BE2C (cell line): ENCODE data around the gene FAT4.

Source experiments
- DNase-seq: peaks from one replicate; pipeline ENCODE4 v3.0.0-alpha.2; 2020
- H3K27me3 ChIP-seq: fragments of 250-450 bp; sonication (Bioruptor Pico); 2 replicates; pipeline ENCODE4 v1.5.1; 2020; ENCODE audit warnings: mild to moderate bottlenecking
- H3K36me3 ChIP-seq: fragments of 250-450 bp; sonication (Bioruptor Pico); 2 replicates; pipeline ENCODE4 v1.5.1; 2020; ENCODE audit warnings: mild to moderate bottlenecking
- H3K4me1 ChIP-seq: fragments of 250-450 bp; sonication (Bioruptor Pico); 2 replicates; pipeline ENCODE4 v1.5.1; 2020
- H3K4me3 ChIP-seq: 2 replicates; pipeline ENCODE4 v1.5.1; 2011; ENCODE audit warnings: low read depth, low read length
- H3K9me3 ChIP-seq: fragments of 250-450 bp; sonication (Bioruptor Pico); 2 replicates; pipeline ENCODE4 v1.5.1; 2020
- CTCF ChIP-seq: IDR thresholded peaks from 2 replicates; pipeline ENCODE4 v1.5.1; 2012; ENCODE audit warnings: mild to moderate bottlenecking, low read depth, low read length

Gene FAT4

GRCh38 chr4:125321709-125322365, 7.1 kb downstream of the FAT4 start:
- Histone ChIP-seq H3K9me3 (no peaks in the 10 kb centered on the region), H3K27me3 (no peaks in the 10 kb centered on the region), H3K4me3 (no peak overlapping the region), H3K36me3 (no peaks in the 10 kb centered on the region), H3K4me1 (peaks cover 7% of the 10 kb centered on the region; the same call in 1 of the 2 replicates)
- no peak for TF ChIP-seq CTCF
- no peak for DNase-seq

DNA sequence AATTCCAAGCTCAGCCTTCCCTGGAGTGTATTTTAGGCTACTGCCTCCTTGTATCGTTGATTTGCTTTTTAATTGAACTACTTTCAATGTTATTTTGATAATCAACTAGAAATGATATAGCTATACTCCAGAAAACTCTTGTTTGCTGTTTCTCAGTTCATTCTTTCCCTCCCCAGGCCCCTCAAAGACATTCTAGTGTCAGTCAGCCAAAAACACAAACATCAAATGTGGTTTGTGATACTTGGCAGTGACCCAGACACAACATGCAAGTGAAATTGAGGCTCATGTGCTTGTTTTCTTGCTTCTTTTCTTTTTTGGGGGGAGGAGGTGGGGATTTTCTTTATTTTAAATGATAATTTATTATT, 7.6 kb downstream of the FAT4 start:
- H3K36me3 ChIP-seq = no peaks in the 10 kb centered on the region
- DNase-seq = no peak
- no peak for TF ChIP-seq CTCF
- no peaks in the 10 kb centered on the region for H3K9me3 ChIP-seq
- H3K27me3 ChIP-seq = no peaks in the 10 kb centered on the region
- H3K4me1 ChIP-seq = peaks cover 7% of the 10 kb centered on the region; the same call in 1 of the 2 replicates
- no peak overlapping the region for H3K4me3 ChIP-seq

GRCh38 chr4:125323654-125324053, 8.9 kb downstream of the FAT4 start:
- DNase-seq = no peak

GRCh38 chr4:125325733-125326132, 11.0 kb downstream of the FAT4 start:
- H3K36me3 ChIP-seq = no peaks in the 10 kb centered on the region
- H3K9me3 ChIP-seq = no peaks in the 10 kb centered on the region
- no peak overlapping the region for H3K4me3 ChIP-seq

More at GRCh38 chr4:125323654-125324053, 8.9 kb downstream of the FAT4 start:
- Histone ChIP-seq H3K36me3 (no peaks in the 10 kb centered on the region), H3K9me3 (no peaks in the 10 kb centered on the region), H3K4me3 (peak overlapping the region; percentile 9; the same call in 1 of the 2 replicates), H3K4me1 (peaks cover 7% of the 10 kb centered on the region; the same call in 1 of the 2 replicates), H3K27me3 (no peaks in the 10 kb centered on the region)
- TF ChIP-seq CTCF = no peak

GRCh38 chr4:125331116-125331515, 16.4 kb downstream of the FAT4 start:
- Histone ChIP-seq H3K4me3 (no peak overlapping the region), H3K27me3 (no peaks in the 10 kb centered on the region), H3K4me1 (no peaks in the 10 kb centered on the region), H3K9me3 (no peaks in the 10 kb centered on the region), H3K36me3 (no peaks in the 10 kb centered on the region)
- no peak for TF ChIP-seq CTCF
- no peak for DNase-seq

More at GRCh38 chr4:125325733-125326132, 11.0 kb downstream of the FAT4 start:
- H3K4me1 ChIP-seq = peaks cover 5% of the 10 kb centered on the region; the same call in 1 of the 2 replicates
- no peaks in the 10 kb centered on the region for H3K27me3 ChIP-seq
- no peak for DNase-seq
- TF ChIP-seq CTCF = no peak

GRCh38 chr4:125334926-125335325, 20.2 kb downstream of the FAT4 start:
- H3K4me1 ChIP-seq = no peaks in the 10 kb centered on the region
- no peaks in the 10 kb centered on the region for H3K36me3 ChIP-seq
- no peak overlapping the region for H3K4me3 ChIP-seq
- DNase-seq = no peak
- no peak for TF ChIP-seq CTCF
- no peaks in the 10 kb centered on the region for H3K27me3 ChIP-seq
- H3K9me3 ChIP-seq = no peaks in the 10 kb centered on the region
